DMS 273 treated with DMSO at 0.1 percent for 48 hours (cell line): Measurements from ENCODE around the gene TMEM106C.

ENCODE experiments used
- DNase-seq: peaks from one replicate; lab custom pipeline; 2025; lab: John Stamatoyannopoulos, UW

Gene TMEM106C

GRCh38 chr12:47995981-47996401 is 32.6 kb downstream of the TMEM106C start:
- DNase-seq, result no peak

- no peak for DNase-seq
These were observed 33.9 kb downstream of the TMEM106C start for GRCh38 chr12:47997321-47997720.

GRCh38 chr12:47999816-48000215 is 36.4 kb downstream of the TMEM106C start:
- no peak for DNase-seq

GRCh38 chr12:48000878-48001504 is 37.6 kb downstream of the TMEM106C start:
- no peak for DNase-seq

GRCh38 chr12:48001505-48002413 is 38.4 kb downstream of the TMEM106C start:
- DNase-seq, result no peak

GRCh38 chr12:48002414-48002730 is 39.0 kb downstream of the TMEM106C start:
- no peak for DNase-seq

GRCh38 chr12:48002773-48003218 is 39.4 kb downstream of the TMEM106C start:
- DNase-seq, result no peak

GRCh38 chr12:48003226-48004052 is 40.0 kb downstream of the TMEM106C start:
- no peak for DNase-seq

- DNase-seq, result no peak
These were observed 40.9 kb downstream of the TMEM106C start, which contains the start of gene COL2A1 for GRCh38 chr12:48004053-48004941. COL2A1 (minus strand) TSS chr12:48004476; CDS start chr12:48004321, 155 bp downstream.

- no peak for DNase-seq
These were observed 41.8 kb downstream of the TMEM106C start for GRCh38 chr12:48005001-48005749.

GRCh38 chr12:48005750-48006021 is 42.3 kb downstream of the TMEM106C start:
- DNase-seq, result no peak

GRCh38 chr12:48007206-48007605 is 43.8 kb downstream of the TMEM106C start:
- DNase-seq, result no peak

GRCh38 chr12:48008349-48008748 is 45.0 kb downstream of the TMEM106C start:
- no peak for DNase-seq

- no peak for DNase-seq
These were observed 45.6 kb downstream of the TMEM106C start for GRCh38 chr12:48008950-48009349.

- no peak for DNase-seq
These were observed 46.1 kb downstream of the TMEM106C start for GRCh38 chr12:48009471-48009870.

- DNase-seq, result no peak
These were observed 47.1 kb downstream of the TMEM106C start for GRCh38 chr12:48010366-48010970.

GRCh38 chr12:48012070-48012469 is 48.7 kb downstream of the TMEM106C start:
- no peak for DNase-seq

- DNase-seq, result no peak
These were observed 49.9 kb downstream of the TMEM106C start for GRCh38 chr12:48013287-48013686.

- DNase-seq, result no peak
These were observed 51.7 kb downstream of the TMEM106C start for GRCh38 chr12:48015129-48015528.

- DNase-seq, result no peak
These were observed 52.6 kb downstream of the TMEM106C start for GRCh38 chr12:48015954-48016353.
